HG02938 (cell line): ENCODE results near the gene CHST2.
A peak's percentile ranks its signal among the peaks of the same experiment; 100 is the strongest.

Source experiments
- ATAC-seq: cut with Tn5 transposase; IDR thresholded peaks from one replicate; pipeline ENCODE4 v1.9.1; 2021; ENCODE audit warnings: mild to moderate bottlenecking, moderate library complexity; ENCODE audit not compliant: unreplicated experiment

The CHST2 gene

DNA sequence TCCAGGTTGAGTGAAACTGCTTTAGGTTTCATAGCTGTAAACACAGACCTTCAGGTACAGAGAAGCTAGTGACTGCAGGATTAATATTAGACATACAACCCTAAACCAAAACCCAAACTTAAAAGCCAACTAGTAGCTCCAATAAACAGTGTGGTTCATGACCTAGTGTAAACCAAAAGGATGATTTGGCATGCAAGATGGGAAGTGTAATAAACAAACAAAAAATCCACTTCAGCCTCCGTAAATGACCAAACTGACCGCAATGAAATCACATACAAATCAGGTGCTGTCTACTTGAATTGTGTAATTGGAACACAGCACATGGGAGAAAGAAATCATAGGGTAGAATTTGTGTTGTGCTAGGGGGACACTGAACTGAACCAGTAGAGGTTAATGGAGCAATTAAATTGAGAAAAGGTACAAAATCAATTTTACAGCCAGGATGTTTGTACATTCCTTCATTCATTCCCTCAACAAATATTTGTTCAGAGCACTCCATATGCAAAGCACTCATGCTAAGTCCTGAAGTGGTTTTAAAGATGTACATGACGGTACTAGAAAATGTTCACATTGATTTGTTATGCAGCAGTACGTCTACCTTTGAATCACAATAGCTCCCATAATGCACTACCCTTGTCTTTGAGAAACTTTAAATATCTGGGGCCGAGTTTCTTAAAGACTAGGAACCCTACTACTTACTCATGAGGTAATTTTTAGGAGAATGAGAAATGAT, 21.4 kb upstream of the CHST2 start:
- no peak for ATAC-seq

DNA sequence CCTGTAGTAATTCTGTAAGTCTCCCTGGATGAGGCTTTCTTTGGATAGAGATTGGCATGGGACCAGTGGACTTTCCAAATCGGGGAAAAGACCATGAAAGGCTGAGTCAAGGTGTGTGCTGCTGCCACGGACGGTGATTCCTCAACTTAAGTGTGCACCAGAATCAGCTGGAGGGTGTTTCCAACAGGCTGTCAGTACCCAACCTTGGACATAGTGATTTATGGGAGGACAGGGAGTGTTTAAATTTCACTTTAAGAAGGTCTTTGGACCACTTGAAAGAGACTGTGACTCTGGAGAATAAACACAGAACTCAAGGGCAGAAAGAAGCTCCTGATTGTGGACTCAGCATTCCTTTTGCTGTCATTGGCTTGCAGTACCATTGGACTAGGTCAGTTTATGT, 20.4 kb upstream of the CHST2 start:
- no peak for ATAC-seq

DNA sequence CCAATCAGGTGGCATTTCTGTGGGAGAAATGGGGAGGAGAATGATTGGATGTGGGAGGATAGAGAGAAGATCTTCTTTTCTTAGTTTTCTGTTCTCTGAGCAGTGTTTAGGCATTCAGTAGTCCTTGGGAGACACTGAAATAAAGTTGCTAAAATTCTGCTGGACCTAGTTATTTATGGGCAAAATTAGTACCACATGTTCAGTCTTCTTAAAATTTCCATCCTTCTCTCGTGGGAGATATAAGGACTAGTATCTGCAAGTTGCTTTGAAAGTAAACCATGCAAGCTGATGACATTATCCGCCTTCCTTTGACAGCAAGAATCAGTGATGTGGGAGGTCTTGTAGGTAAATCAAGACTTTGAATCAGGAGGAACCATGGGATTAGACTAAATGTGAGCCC, 19.9 kb upstream of the CHST2 start:
- no peak for ATAC-seq

DNA sequence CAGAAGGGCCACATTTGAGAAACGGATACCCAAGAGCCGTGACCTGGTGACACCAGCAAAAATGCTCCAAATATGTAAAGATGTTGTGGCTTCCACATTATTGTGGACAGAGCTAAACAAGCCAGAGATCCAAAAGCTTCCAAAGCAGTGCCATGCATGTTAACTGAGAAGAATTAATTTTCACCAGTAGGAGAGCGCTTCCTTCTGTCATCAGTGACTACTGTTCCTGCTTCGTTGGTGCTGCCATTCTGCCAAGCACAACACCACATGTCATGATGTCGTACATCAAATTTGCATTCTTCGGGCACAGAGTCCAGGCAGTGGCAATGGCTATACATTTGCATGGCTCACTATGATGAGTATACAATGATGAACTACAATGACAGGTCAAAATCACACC, 19.1 kb upstream of the CHST2 start:
- no peak for ATAC-seq

DNA sequence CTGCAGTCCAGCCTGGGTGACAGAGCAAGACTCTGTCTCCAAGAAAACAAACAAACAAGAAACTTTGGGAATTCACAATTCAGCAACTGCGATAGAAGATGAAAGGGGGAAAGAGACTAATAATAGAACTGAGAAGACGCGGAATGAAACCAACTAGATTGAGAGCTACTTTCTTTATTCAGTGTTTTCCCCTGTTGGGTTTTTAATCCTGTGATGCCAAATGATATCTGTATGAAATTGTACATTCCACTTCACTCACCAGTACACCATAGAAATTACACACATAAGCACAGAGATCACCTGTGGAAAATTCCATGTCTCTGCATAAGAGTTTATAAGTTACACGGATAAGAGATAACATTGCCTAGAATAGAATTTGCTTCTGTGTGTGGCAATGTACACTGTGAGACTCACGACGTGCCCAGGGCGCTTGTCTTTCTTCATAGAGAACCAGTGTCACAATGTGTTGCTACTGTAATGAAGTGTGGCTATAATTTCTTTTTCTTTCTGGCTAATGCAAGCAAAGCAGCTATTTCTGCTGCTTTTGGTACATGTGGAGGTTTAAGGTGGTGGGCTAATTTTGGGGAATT, 17.7 kb upstream of the CHST2 start:
- ATAC-seq = no peak

DNA sequence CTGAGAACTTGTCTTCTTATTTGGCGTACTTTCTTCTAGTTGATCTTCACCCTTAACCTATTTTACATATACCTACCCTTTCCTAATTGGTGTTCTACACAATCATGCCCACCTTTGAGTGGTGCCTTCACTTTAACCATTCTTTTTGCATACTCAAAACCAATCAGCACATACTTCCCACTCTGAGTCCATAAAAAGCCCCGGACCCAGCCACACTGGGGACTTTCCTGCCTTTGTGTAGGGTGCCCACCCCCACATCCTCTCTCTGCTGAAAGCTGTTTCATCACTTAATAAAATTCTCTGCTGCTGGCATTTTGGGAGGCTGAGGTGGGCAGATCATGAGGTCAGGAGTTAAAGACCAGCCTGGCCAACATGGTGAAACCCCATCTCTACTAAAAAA, 15.9 kb upstream of the CHST2 start:
- ATAC-seq = no peak

DNA sequence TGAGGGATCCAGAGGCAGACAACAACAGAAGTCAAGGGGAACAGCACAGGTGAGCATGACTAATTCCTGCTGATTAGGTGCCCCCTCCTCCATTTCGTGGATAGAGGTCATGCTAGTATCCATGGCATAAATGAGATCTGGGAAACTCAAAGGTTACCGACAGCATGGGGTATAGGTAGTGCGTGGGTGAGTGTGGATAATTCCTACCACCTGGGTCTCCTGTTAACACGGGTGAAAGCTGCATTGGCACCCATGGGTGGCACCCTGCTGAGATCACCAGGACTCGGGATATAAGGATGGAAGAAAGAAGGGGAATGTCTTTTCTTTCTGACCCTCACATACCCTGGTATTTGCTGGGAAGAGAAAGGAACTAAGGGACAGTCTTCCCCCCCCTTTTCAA, 14.4 kb upstream of the CHST2 start:
- ATAC-seq = no peak

DNA sequence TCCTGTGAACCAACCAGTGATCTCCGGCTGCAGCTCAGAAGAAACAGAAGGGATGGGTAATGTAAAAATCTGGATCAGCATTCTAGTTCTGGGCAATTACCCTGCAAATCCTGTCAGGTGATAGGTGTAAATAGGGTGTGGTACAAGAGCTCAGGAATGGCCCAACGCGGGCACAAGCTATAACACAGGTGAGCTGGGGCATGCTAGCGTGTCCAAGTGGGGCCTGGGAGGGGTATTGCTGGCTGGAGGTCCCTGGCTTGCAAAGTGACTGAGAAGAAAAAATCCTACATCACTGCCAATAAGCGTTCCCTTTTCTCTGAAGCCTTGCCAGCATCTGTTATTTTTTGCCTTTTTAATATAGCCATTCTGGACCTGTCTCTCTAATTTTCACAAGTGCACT, 9.7 kb upstream of the CHST2 start:
- no peak for ATAC-seq

DNA sequence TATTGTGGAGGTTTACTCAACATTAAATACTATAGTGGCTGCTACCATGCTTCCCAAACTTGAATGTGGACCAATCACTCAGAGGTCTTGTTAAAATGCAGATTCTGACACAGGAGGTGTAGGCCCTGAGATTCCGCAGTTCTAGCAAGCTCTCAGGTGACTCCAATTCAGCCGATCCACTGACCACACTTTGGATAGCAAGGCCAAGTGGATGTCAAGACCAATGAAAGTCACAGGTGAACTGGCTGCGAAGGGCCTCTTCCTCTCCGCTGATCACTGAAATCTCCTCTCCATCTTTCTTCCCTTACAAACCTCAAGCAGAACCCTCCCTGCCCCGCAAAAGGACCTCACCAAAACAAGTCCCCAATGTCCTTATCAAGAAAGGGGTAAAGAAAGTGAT, 9.2 kb upstream of the CHST2 start:
- ATAC-seq = no peak

DNA sequence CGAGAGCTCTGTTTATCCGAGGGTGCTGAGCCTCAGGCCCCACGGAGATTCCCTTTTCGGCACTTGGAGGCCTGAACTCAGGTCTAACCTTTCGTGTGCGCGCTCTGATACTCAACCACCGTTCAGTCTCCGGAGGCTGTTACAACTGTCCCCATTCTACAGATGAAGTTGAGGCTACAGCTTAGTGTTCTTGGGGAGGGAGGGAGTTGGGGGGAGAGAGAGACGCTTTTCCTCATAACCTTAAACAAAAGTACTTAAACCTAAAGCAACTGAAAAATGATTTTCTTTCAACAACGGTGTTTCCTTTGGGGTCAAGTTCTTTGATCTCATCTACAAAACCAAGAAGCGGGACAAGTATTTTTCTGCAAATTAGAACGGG, 952 bp upstream of the CHST2 start:
- no peak for ATAC-seq

DNA sequence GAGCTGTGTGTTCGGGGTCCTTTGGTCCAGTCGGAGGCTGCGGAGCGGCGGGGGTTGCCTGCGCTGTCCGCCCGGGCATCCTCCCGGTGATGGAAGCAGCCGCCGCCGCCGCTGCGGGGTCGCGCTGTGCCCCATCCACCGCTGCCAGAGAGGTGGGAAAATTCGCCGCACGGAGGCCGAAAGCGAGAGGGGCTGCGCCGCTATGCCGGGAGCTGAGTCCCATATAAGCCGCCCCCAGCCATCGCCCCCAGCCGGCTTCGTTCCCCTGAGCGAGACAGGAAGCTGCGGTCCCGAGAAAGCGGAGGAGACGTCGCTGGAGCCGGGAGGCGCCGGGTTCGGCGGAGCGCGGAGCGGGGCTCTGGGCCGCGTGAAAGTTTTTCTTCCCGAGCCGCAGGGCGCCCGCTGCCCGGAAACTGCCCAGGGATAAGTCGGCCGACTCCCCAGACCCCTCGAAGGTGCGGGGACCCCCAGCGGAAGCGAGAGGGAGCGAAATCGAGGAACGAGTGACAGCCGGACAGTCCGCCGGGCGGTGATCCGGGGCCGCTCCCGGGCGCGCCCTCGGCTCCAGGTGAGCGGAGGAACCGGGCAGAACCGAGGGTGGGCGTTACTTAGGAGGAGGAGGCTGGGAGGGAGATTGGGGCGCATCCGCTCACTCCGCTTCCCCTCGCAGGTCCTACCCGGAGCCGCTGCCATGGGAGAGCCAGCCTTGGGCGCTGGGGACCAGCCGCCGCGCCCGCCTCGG, 574 bp downstream of the CHST2 start:
- peak; percentile 4 for ATAC-seq

DNA sequence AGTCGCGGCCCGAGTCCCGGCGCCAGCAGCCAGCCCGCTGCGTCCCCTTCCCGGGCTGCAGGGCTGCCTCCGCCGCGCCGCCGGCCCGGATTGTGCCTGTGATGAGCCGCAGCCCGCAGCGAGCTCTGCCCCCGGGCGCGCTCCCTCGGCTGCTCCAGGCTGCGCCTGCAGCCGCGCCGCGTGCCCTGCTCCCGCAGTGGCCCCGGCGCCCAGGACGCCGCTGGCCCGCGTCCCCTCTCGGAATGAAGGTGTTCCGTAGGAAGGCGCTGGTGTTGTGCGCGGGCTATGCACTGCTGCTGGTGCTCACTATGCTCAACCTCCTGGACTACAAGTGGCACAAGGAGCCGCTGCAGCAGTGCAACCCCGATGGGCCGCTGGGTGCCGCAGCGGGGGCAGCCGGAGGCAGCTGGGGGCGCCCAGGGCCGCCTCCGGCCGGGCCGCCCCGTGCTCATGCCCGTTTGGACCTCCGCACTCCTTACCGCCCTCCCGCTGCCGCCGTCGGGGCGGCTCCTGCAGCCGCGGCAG, 1.2 kb downstream of the CHST2 start:
- ATAC-seq = peak; percentile 39

DNA sequence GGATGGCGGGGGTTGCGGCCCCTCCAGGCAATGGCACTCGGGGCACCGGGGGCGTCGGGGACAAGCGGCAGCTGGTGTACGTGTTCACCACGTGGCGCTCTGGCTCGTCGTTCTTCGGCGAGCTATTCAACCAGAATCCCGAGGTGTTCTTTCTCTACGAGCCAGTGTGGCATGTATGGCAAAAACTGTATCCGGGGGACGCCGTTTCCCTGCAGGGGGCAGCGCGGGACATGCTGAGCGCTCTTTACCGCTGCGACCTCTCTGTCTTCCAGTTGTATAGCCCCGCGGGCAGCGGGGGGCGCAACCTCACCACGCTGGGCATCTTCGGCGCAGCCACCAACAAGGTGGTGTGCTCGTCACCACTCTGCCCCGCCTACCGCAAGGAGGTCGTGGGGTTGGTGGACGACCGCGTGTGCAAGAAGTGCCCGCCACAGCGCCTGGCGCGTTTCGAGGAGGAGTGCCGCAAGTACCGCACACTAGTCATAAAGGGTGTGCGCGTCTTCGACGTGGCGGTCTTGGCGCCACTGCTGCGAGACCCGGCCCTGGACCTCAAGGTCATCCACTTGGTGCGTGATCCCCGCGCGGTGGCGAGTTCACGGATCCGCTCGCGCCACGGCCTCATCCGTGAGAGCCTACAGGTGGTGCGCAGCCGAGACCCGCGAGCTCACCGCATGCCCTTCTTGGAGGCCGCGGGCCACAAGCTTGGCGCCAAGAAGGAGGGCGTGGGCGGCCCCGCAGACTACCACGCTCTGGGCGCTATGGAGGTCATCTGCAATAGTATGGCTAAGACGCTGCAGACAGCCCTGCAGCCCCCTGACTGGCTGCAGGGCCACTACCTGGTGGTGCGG, 1.9 kb downstream of the CHST2 start:
- no peak for ATAC-seq

DNA sequence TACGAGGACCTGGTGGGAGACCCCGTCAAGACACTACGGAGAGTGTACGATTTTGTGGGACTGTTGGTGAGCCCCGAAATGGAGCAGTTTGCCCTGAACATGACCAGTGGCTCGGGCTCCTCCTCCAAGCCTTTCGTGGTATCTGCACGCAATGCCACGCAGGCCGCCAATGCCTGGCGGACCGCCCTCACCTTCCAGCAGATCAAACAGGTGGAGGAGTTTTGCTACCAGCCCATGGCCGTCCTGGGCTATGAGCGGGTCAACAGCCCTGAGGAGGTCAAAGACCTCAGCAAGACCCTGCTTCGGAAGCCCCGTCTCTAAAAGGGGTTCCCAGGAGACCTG, 2.5 kb downstream of the CHST2 start:
- no peak for ATAC-seq

DNA sequence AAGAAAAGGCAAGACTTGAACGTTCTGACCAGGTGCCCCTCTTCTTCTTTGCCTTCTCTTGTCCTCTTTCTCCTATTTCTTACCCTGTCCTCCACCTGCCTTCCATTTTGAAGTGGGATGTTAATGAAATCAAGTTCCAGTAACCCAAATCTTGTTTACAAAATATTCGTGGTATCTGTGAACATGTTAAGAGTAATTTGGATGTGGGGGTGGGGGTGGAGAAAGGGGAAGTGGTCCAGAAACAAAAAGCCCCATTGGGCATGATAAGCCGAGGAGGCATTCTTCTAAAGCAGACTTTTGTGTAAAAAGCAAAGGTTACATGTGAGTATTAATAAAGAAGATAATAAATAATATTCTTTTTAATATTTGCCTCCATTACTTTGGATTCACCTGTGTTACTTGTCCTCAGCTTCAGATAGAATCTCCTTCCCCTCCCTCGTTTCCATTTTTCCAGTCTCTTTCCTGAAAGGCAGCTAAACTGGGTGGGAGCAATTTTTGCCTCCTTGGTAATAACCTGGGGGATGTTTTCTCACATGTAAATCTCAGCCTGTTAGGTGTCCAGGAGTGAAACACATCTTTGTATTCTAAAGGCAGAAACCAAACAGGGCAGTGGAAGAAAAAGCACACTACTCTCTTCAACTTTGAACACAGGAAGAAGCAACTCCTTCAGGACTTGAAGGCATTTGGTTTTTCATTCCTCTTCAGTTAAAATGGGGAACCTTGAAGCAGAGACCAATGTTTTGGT, 3.2 kb downstream of the CHST2 start:
- no peak for ATAC-seq

DNA sequence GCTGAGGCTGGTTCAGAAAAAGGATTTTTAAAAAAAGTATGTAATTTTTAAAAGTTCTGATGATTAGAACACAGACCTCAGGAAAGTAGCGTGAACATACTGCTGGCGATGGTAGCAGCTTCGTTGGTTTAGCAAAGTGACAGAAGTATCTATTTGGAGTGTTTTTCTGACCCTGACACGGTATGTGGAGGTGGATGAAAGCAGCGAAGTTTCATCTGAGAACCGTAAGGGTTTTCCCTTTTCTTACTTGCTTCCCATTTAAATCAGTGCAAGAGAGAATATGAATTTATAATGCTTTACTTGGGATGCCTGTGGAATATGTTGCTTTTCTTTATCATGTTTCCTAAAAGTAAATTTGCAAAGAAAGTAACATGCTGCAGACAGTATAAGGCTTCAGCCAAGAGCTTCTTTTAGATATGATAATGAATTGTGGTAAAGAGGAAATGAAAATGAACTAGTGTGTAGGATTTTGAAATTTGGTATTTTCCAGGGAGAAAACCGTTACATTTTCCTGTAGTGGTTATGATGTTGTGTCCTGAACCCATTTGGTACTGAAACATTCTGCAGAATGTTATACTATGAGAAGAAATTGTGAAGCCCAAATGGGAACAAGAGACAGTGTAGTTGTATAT, 3.9 kb downstream of the CHST2 start:
- ATAC-seq = no peak

DNA sequence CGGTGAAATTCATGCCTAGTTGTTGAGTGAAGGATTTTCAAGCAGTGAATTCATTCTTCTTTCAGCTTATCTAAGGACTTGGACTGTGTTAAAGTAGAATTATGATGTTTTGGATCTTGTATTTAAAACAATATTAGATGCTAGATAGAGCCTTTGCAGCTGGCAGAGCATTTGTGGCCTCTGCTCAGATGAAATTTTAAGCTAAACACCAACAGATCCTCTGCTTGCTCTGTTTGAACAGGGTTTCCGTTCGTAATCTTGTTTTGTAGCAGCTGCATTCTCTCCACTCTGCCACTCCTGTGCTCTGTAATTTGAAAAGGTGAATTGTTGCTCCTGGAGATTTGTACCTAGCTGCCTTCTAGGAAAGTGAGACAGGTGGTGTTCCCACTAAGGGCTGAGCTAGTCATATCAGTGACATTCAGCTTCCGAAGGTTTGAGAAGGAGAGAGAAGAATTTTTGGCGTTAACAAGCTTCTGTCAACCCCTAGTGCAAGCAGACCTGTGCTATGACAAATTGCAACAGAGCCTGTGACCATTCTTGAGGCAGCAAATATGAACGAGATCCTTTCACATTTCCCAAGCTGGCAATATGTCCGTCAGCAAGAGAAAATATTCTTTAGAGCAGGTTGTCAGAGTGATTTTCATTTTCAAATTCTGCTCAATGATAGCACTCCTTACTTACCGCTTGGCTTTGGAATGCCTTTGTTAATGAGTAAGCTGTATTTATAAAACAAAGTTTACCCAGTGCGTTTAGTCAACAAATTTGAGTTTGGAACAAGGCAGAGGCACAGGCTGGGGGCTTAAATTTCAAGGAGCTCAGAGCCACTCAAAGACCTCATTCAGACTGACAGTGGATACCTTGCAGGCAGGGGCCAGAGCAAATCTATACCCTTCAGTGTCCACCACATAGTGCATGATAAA, 5.3 kb downstream of the CHST2 start:
- ATAC-seq = no peak

DNA sequence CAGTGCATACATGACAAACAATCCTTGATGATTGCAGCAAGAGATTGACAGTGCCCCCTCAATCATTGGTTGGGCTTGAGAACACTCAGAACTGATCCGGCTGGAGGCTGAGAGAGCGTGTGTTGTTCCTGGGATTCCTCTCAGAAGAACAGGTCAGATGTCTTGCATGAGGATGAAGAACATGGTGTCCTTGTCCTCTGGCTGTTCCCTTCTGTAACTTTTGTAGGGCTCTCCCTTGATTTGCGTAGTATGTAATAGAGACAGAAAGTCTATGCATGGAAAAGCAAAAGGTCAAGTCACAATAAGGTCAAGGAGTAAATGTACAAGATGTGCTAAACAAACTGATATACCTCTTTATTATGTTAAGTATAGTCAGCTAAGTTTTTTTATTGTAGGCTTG, 8.2 kb downstream of the CHST2 start:
- no peak for ATAC-seq
